Adrenal gland (tissue), 12 donors: ENCODE measurements around the gene SERTAD2. TPM values are rescaled to one million over a fixed set of nuclear protein-coding genes. Genes with fewer than 3 reads are reported as not detected.

Experiments
- DNase-seq, 7 donors: peaks; one replicate each; pipeline ENCODE4 v3.0.0-alpha.2; 2019 to 2020
- H3K27ac ChIP-seq, 5 donors: fragments of 200-600 bp; sonication (generic) in 4 of 5; 1 replicate in 3 of 5; 2 replicates in 2 of 5; pipeline versions ENCODE4 v1.5.1 to v1.8.0; 2016 to 2020; ENCODE audit warnings: mild to moderate bottlenecking in 1 of 5
- H3K27me3 ChIP-seq: fragments of 200-600 bp; 2 replicates; pipeline ENCODE4 v1.8.0; 2021
- H3K36me3 ChIP-seq, 2 donors: fragments of 200-600 bp; replicated peaks in 1 of 2; 1 replicate in 1 of 2; 2 replicates in 1 of 2; pipeline versions ENCODE4 v1.5.1 to v1.8.0; 2018 to 2022
- H3K4me1 ChIP-seq, 2 donors: fragments of 200-600 bp; replicated peaks in 1 of 2; 1 replicate in 1 of 2; 2 replicates in 1 of 2; pipeline versions ENCODE4 v1.5.1 to v1.8.0; 2018 to 2021
- H3K4me3 ChIP-seq, 4 donors: fragments of 200-600 bp; sonication (generic) in 3 of 4; one replicate each; pipeline ENCODE4 v1.5.1; 2016 to 2018
- H3K9me3 ChIP-seq, 3 donors: fragments of 200-600 bp; sonication (generic) in 1 of 3; replicated peaks in 1 of 3; 1 replicate in 2 of 3; 2 replicates in 1 of 3; pipeline versions ENCODE4 v1.5.1 to v1.8.0; 2016 to 2021
- POLR2A ChIP-seq, 2 donors: fragments of 450-650 bp; IDR thresholded peaks; one replicate each; pipeline ENCODE4 v1.6.1; 2017; ENCODE audit warnings: antibody characterized with exemption in 2 of 2, mild to moderate bottlenecking in 2 of 2, moderate library complexity in 1 of 2
- WGBS, 4 donors: extraction: QIAGEN DNeasy Blood & Tissue Kit in 2 of 4; methylation state at CpG; one replicate each; pipeline versions ENCODE4 v1.1.5 to v1.1.7; 2013 to 2017; 5-methylcytosine and 5-hydroxymethylcytosine counted together
- intact Hi-C, 2 donors: fragments of 100-400 bp; cut with DNase I; formaldehyde crosslinking; loops; one replicate each; pipeline versions ENCODE4 v1.14.1 to v1.15.0; 2022 to 2023
- polyA plus RNA-seq, 3 donors: library from polyadenylated mRNA; stranded (reverse); fragments of 200-250 nt in 2 of 3; fragments of 350-450 nt in 1 of 3; fragmentation: Illumina TruSeq in 1 of 3; extraction: RNeasy Lipid Tissue Mini Kit (QIAGEN cat#74804) in 1 of 3; gene quantifications; one replicate each; pipeline ENCODE4 v1.2.3, GENCODE V29; 2013 to 2014
- total RNA-seq, 9 donors: library from RNA; depleted of rRNA in 4 of 9; stranded (reverse); fragments of >200 nt in 4 of 9; fragments of 120-200 nt in 1 of 9; fragmentation: NEBNext Ultra II Directional in 1 of 9; extraction: Animal tissue kit (Norgen Biotek cat#: 25700) in 1 of 9; gene quantifications; one replicate each; pipeline versions ENCODE4 v1.1.0 to v1.2.4, GENCODE V29; 2013 to 2023
- TF ChIP-seq, protein P1 (sequence below), 6 experiments: fragments of 450-650 bp in 4 of 6; fragments of 200-600 bp in 2 of 6; sonication (generic) in 1 of 6; IDR thresholded peaks; 1 replicate in 5 of 6; 2 replicates in 1 of 6; pipeline versions ENCODE4 v1.5.1 to v1.8.0; 2016 to 2021; ENCODE audit warnings: antibody characterized with exemption in 6 of 6, mild to moderate bottlenecking in 2 of 6, moderate library complexity in 1 of 6
- donor health status: healthy with polysubstance abuse.
- donor health status: Bipolar disorder and iron deficiency.
- donor health status: DM: yes; HTN: yes; CAD: no.
- donor health status: DM: no; HTN: no; CAD: no.
- donor health status: DM: no; HTN: no; CAD: no.
- donor health status: DM: yes; HTN: yes; CAD: no.

SERTAD2 gene
- total and polyA plus RNA-seq, 12 donors = 5.1 to 18.3 (median 11.3) TPM

DNA sequence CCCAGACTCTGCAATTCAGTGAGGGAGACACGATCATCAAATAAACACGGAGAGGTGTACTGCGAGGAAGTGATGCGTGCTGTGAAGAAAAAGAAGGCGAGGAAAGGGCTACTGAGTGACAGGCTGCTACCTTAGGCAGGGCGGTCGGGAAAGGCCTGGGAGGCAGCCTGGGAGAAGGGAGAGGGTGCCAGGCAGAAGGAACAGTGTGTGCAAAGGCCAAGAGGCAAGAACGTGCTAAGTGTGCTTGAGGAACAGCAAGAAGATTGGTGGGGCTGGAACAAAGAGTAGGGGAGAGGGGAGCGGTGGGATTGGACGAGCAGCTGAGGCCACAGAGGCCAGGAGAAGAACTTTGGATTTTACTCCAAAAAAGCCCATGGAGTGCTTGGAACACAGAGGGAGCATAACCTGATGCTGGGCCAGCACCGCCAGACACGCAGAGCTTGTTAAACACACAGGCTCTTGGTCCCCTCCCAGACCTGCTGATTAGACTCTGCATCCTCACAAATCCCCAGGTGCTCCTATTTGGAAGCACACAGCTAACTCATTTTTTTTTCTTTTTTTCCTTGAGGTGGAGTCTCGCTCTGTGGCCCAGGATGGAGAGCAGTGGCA is 30.4 kb downstream of the SERTAD2 start:
- peaks cover 11 to 27% of the 10 kb centered on the region in 2 donors for H3K4me1 ChIP-seq
- TF ChIP-seq, protein P1, sequence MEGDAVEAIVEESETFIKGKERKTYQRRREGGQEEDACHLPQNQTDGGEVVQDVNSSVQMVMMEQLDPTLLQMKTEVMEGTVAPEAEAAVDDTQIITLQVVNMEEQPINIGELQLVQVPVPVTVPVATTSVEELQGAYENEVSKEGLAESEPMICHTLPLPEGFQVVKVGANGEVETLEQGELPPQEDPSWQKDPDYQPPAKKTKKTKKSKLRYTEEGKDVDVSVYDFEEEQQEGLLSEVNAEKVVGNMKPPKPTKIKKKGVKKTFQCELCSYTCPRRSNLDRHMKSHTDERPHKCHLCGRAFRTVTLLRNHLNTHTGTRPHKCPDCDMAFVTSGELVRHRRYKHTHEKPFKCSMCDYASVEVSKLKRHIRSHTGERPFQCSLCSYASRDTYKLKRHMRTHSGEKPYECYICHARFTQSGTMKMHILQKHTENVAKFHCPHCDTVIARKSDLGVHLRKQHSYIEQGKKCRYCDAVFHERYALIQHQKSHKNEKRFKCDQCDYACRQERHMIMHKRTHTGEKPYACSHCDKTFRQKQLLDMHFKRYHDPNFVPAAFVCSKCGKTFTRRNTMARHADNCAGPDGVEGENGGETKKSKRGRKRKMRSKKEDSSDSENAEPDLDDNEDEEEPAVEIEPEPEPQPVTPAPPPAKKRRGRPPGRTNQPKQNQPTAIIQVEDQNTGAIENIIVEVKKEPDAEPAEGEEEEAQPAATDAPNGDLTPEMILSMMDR (IDR thresholded peaks at IDR 0.05) = no peak
- no peak for TF ChIP-seq POLR2A (IDR thresholded peaks at IDR 0.05)
- no peaks in the 10 kb centered on the region for H3K9me3 ChIP-seq
- H3K4me3 ChIP-seq = no peak overlapping the region
- H3K36me3 ChIP-seq = no peaks in the 10 kb centered on the region
- H3K27ac ChIP-seq = no peak overlapping the region
- 88 to 94% (median 93%) methylated on average over 13 of the region's 13 CpGs for WGBS, 4 donors
- H3K27me3 ChIP-seq = no peaks in the 10 kb centered on the region
- peak in 2 of 7 donors; percentile 5 to 25 for DNase-seq
- intact Hi-C loops = no loop called here

DNA sequence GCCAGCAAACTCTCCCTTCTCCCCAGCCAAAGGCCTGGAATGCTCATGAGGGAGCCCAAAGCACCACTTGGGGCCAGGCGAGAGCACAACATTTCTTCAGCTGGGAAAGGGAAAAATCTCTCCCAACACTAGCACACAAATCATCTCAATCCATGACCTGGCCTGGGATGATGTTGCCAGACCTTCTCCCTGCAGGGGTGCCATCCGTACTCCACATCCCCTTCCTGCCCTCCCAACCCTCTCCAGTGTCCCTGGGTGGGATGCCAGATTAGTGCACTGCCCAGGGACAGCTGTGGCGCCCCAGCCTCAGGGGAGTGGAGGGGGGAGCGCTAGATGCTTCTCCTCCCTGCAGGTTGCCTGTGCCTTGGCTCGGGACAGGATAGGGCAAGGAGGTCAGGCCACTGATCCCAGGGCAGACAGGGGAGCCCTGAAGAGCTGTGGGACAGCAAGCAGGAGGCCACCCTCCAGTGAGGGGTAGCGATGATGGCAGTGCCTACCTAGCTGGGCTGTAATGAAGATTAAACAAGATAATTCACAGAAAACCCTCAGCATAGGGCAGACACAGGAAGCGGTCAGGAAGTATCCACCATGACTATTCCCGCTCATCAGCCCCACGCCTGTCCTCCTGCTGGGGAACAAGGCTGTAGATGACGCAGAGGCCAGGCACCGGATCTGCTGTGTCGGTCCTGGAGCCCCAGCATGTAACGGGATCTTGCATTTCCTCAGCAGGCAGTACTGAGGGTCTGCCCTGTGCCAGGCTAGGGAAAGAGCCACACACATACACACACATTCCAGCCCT is 31.1 kb downstream of the SERTAD2 start:
- Histone ChIP-seq H3K27ac (no peak overlapping the region), H3K4me1 (peaks cover 8 to 20% of the 10 kb centered on the region in 2 donors), H3K9me3 (no peaks in the 10 kb centered on the region), H3K27me3 (no peaks in the 10 kb centered on the region), H3K36me3 (no peaks in the 10 kb centered on the region), H3K4me3 (no peak overlapping the region)
- 78 to 86% (median 82%) methylated on average over 11 to 13 of the region's 13 CpGs for WGBS, 4 donors
- no peak for TF ChIP-seq POLR2A (IDR thresholded peaks at IDR 0.05)
- TF ChIP-seq, protein P1 (IDR thresholded peaks at IDR 0.05) = peak in 4 of 6 experiments; percentile 24 to 39 (median 30)
- peak in 3 of 7 donors; percentile 22 to 57 (median 27) for DNase-seq
- intact Hi-C loops = no loop called here

DNA sequence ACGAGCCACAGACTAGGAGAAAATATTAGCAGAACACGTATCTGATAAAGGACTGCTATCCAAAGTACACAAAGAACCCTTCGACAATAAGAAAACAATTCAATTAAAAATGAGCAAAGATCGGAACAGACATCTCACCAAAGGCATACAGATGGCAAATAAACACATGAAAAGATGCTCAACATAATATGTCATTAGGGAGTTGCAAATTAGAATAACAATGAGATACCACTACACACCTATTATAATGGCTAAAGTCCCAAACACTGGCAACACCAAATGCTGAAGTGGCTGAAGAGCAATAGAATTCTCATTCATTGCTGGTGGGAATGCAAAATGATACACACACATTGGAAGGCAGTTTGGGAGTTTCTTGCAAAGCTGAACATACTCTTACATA is 33.1 kb downstream of the SERTAD2 start:
- H3K4me3 ChIP-seq = no peak overlapping the region
- no peaks in the 10 kb centered on the region for H3K9me3 ChIP-seq
- no peak overlapping the region for H3K27ac ChIP-seq
- WGBS, 4 donors = 51 to 60% (median 51%) methylated on average over 4 of the region's 4 CpGs
- peaks cover 0 to 9% of the 10 kb centered on the region in 2 donors for H3K4me1 ChIP-seq
- DNase-seq = no peak
- TF ChIP-seq, protein P1 (IDR thresholded peaks at IDR 0.05) = no peak
- no peak for TF ChIP-seq POLR2A (IDR thresholded peaks at IDR 0.05)
- intact Hi-C loops = no loop called here
- H3K27me3 ChIP-seq = no peaks in the 10 kb centered on the region
- no peaks in the 10 kb centered on the region for H3K36me3 ChIP-seq

DNA sequence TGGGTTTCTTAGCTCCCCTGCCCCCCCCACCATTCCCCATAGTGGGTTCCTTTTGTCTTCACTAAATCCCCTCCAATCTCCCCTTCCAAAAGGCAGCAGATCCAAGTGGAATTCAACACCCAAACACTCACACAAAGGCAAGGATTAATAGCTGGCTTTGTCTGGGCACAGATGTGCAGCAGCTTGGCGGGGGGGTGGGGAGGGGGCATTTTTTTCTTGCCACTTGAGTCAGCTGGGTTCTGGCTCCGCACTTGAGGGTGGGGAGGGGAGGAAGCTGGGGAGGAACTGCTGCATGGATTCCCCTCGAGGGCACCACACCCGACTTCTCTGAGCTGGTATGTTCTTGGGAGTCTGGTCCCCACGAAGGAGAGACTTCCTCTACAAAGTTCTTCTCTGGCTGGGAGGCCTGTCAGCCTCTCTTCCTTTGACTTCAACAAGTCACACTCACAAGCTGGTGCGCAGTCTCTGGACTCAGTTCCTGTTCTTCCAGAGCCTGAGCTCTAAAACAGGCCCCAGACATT is 36.0 kb downstream of the SERTAD2 start:
- Histone ChIP-seq H3K36me3 (no peaks in the 10 kb centered on the region), H3K4me3 (no peak overlapping the region), H3K9me3 (no peaks in the 10 kb centered on the region), H3K27me3 (no peaks in the 10 kb centered on the region), H3K4me1 (peaks cover 0 to 9% of the 10 kb centered on the region in 2 donors), H3K27ac (no peak overlapping the region)
- 60 to 81% (median 71%) methylated on average over 5 to 6 of the region's 6 CpGs for WGBS, 4 donors
- DNase-seq = peak in 2 of 7 donors; percentile 8 to 48
- intact Hi-C loops = no loop called here
- TF ChIP-seq, protein P1 (IDR thresholded peaks at IDR 0.05) = no peak
- no peak for TF ChIP-seq POLR2A (IDR thresholded peaks at IDR 0.05)
